CD14-positive monocyte (primary cell): ENCODE measurements around the gene SIX5. TPM values are rescaled to one million over a fixed set of nuclear protein-coding genes. Genes with fewer than 3 reads are reported as not detected.

Source experiments
- DNase-seq, 3 donors: peaks; one replicate each; pipeline ENCODE4 v3.0.0-alpha.2; 2011 to 2022
- H2AFZ ChIP-seq: 2 replicates; pipeline ENCODE4 v1.6.0; 2012; ENCODE audit warnings: mild to moderate bottlenecking, low read depth, low read length, inconsistent platforms; ENCODE audit not compliant: insufficient read depth, poor library complexity, severe bottlenecking
- H3K27ac ChIP-seq, 2 donors: 1 replicate in 1 of 2; 2 replicates in 1 of 2; pipeline ENCODE4 v1.5.1; 2012 to 2013; ENCODE audit warnings: low read length in 2 of 2, control low read depth in 1 of 2, inconsistent platforms in 1 of 2, low read depth in 1 of 2, mild to moderate bottlenecking in 1 of 2
- H3K27me3 ChIP-seq, 2 donors: one replicate each; pipeline versions ENCODE4 v1.6.0 to v1.6.1; 2011 to 2013; ENCODE audit warnings: low read length in 2 of 2; ENCODE audit not compliant: control insufficient read depth in 2 of 2, insufficient read depth in 2 of 2
- H3K36me3 ChIP-seq, 2 donors: replicated peaks in 1 of 2; 1 replicate in 1 of 2; 2 replicates in 1 of 2; pipeline versions ENCODE4 v1.5.1 to v1.6.1; 2012 to 2013; ENCODE audit warnings: low read length in 2 of 2, control low read depth in 1 of 2, inconsistent platforms in 1 of 2, mild to moderate bottlenecking in 1 of 2; ENCODE audit not compliant: insufficient read depth in 2 of 2, control insufficient read depth in 1 of 2
- H3K4me1 ChIP-seq, 2 donors: 1 replicate in 1 of 2; 2 replicates in 1 of 2; pipeline versions ENCODE4 v1.5.1 to v1.6.1; 2012 to 2013; ENCODE audit warnings: low read length in 2 of 2, control low read depth in 1 of 2, inconsistent platforms in 1 of 2, mild to moderate bottlenecking in 1 of 2, moderate library complexity in 1 of 2; ENCODE audit not compliant: insufficient read depth in 2 of 2, control insufficient read depth in 1 of 2
- H3K4me2 ChIP-seq: replicated peaks from 2 replicates; pipeline ENCODE3; 2012; ENCODE audit warnings: low read length, moderate library complexity, mild to moderate bottlenecking; ENCODE audit not compliant: poor library complexity, severe bottlenecking; ENCODE audit errors: extremely low read depth
- H3K4me3 ChIP-seq, 3 experiments: fragments of 200-600 bp in 1 of 3; sonication (generic) in 1 of 3; replicated peaks in 1 of 3; 1 replicate in 2 of 3; 2 replicates in 1 of 3; pipeline ENCODE4 v1.5.1; 2011 to 2013; ENCODE audit warnings: low read length in 3 of 3, mild to moderate bottlenecking in 3 of 3, control low read depth in 2 of 3, low read depth in 2 of 3, inconsistent platforms in 1 of 3, moderate library complexity in 1 of 3
- H3K79me2 ChIP-seq: 2 replicates; pipeline ENCODE4 v1.6.0; 2012; ENCODE audit warnings: mild to moderate bottlenecking, control low read depth, inconsistent platforms, low read length, moderate library complexity; ENCODE audit not compliant: insufficient read depth
- H3K9ac ChIP-seq: 2 replicates; pipeline ENCODE4 v1.6.0; 2017; ENCODE audit warnings: low read length, mild to moderate bottlenecking; ENCODE audit not compliant: insufficient read depth, poor library complexity, severe bottlenecking
- H3K9me3 ChIP-seq, 2 donors: replicated peaks in 1 of 2; 1 replicate in 1 of 2; 2 replicates in 1 of 2; pipeline versions ENCODE4 v1.5.1 to v1.6.1; 2012 to 2013; ENCODE audit warnings: low read length in 2 of 2, control low read depth in 1 of 2; ENCODE audit not compliant: control insufficient read depth in 1 of 2, insufficient read depth in 1 of 2
- H4K20me1 ChIP-seq: 2 replicates; pipeline ENCODE4 v1.6.0; 2012; ENCODE audit warnings: mild to moderate bottlenecking, low read length, control low read depth, moderate library complexity; ENCODE audit not compliant: insufficient read depth
- H3K27ac Mint-ChIP-seq, 7 donors: one replicate each; pipeline ENCODE4 v1.8.0; 2020; ENCODE audit warnings: mild to moderate bottlenecking in 7 of 7, mixed read lengths in 7 of 7, moderate library complexity in 6 of 7, inconsistent platforms in 2 of 7
- H3K27me3 Mint-ChIP-seq, 3 donors: one replicate each; pipeline ENCODE4 v1.8.0; 2021 to 2022; ENCODE audit warnings: low read depth in 3 of 3, mild to moderate bottlenecking in 3 of 3, mixed read lengths in 3 of 3, moderate library complexity in 3 of 3, inconsistent platforms in 1 of 3
- H3K36me3 Mint-ChIP-seq, 2 donors: one replicate each; pipeline ENCODE4 v1.8.0; 2020; ENCODE audit warnings: mixed read lengths in 2 of 2, inconsistent platforms in 1 of 2, mild to moderate bottlenecking in 1 of 2
- H3K4me1 Mint-ChIP-seq: one replicate; pipeline ENCODE4 v1.8.0; 2020; ENCODE audit warnings: mild to moderate bottlenecking, mixed read lengths
- H3K4me3 Mint-ChIP-seq, 2 donors: one replicate each; pipeline ENCODE4 v1.8.0; 2020; ENCODE audit warnings: mild to moderate bottlenecking in 2 of 2, mixed read lengths in 2 of 2, moderate library complexity in 1 of 2
- H3K9me3 Mint-ChIP-seq, 7 donors: one replicate each; pipeline ENCODE4 v1.8.0; 2020 to 2022; ENCODE audit warnings: mixed read lengths in 7 of 7, mild to moderate bottlenecking in 6 of 7, moderate library complexity in 6 of 7, inconsistent platforms in 2 of 7
- CTCF ChIP-seq: fragments of 200-600 bp; IDR thresholded peaks from one replicate; pipeline ENCODE4 v1.8.0; 2022; ENCODE audit warnings: antibody characterized with exemption, mild to moderate bottlenecking
- WGBS: methylation state at CpG from one replicate; pipeline ENCODE4 v1.1.5; 2013; ENCODE audit warnings: missing lambda C conversion rate; ENCODE audit not compliant: insufficient coverage; 5-methylcytosine and 5-hydroxymethylcytosine counted together
- intact Hi-C, 2 donors: fragments of 100-400 bp; cut with micrococcal nuclease; formaldehyde crosslinking; loops; one replicate each; pipeline versions ENCODE4 v1.15.0 to v1.15.1; 2023
- polyA plus RNA-seq, 3 donors: library from polyadenylated mRNA; depleted of rRNA in 1 of 3; unstranded in 2 of 3; stranded (reverse) in 1 of 3; fragments of 300-500 nt in 2 of 3; fragments of >200 nt in 1 of 3; fragmentation: Illumina TruSeq in 2 of 3; gene quantifications; 1 replicate in 2 of 3; 2 replicates in 1 of 3; pipeline ENCODE4 v1.2.3, GENCODE V29; 2012 to 2021

The SIX5 gene
- polyA plus RNA-seq, 3 donors = 0.04 TPM; not detected in 2

DNA sequence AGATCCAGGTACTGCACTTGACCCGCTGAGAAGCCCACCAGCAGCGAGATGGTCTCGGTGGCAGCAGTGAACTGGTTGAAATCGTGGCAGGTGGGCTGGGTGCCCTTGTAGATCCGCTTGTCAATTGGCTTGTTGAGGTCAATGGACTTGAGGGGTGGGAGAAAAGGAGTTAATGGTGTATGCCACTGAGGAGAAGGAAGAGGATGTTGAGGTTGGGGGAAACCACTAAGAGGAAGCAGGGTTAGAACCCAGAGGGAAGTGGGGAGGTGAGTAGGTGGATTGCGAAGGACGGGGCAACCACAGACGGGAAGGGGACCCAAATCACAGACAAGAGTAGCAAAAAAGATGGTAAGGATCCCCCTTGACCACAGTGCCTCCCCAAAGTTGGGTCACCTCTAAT lies 21.9 kb upstream of the SIX5 start:
- peaks cover 67 to 80% of the 10 kb centered on the region in 2 donors for H3K27me3 ChIP-seq
- peaks cover 33% of the 10 kb centered on the region for H3K4me1 Mint-ChIP-seq
- peak; percentile 78 to 96 (median 88) for DNase-seq

GRCh38 chr19:45789035-45789786 lies 20.2 kb upstream of the SIX5 start:
- Mint-ChIP-seq H3K27me3 (peaks cover 84 to 93% (median 90%) of the 10 kb centered on the region in 3 donors), H3K4me1 (peaks cover 33% of the 10 kb centered on the region), H3K4me3 (peak overlapping the region in 1 of 2 donors; percentile 86), H3K36me3 (peaks cover 30 to 33% of the 10 kb centered on the region in 2 donors), H3K27ac (no peak overlapping the region), H3K9me3 (peaks cover 7 to 51% (median 29%) of the 10 kb centered on the region in 7 donors)
- Histone ChIP-seq H3K4me1 (peaks cover 35 to 41% of the 10 kb centered on the region in 2 donors), H3K36me3 (no peaks in the 10 kb centered on the region), H3K9me3 (peaks cover 9 to 25% of the 10 kb centered on the region in 2 donors), H3K9ac (no peak overlapping the region), H4K20me1 (peaks cover 89% of the 10 kb centered on the region), H3K79me2 (no peaks in the 10 kb centered on the region), H3K4me3 (no peak overlapping the region), H3K4me2 (no peak overlapping the region), H2AFZ (no peak overlapping the region), H3K27me3 (peaks cover 60 to 80% of the 10 kb centered on the region in 2 donors), H3K27ac (no peak overlapping the region)
- intact Hi-C loops = no loop called here
- TF ChIP-seq CTCF = no peak
- no peak for DNase-seq
- 97% methylated on average over 12 of the region's 15 CpGs for WGBS

More for the DNA sequence above, 21.9 kb upstream of the SIX5 start:
- Mint-ChIP-seq H3K9me3 (peaks cover 9 to 66% (median 37%) of the 10 kb centered on the region in 7 donors), H3K4me3 (peak overlapping the region; percentile 76 to 82), H3K27me3 (peaks cover 84 to 93% (median 91%) of the 10 kb centered on the region in 3 donors), H3K36me3 (peaks cover 32 to 37% of the 10 kb centered on the region in 2 donors), H3K27ac (peak overlapping the region in 4 of 7 donors; percentile 67 to 86 (median 84))
- peaks cover 83% of the 10 kb centered on the region for H4K20me1 ChIP-seq
- H3K79me2 ChIP-seq = no peaks in the 10 kb centered on the region
- 2% methylated on average over 5 of the region's 8 CpGs for WGBS
- peaks cover 6 to 35% of the 10 kb centered on the region in 2 donors for H3K9me3 ChIP-seq
- no peak overlapping the region for H2AFZ ChIP-seq
- H3K4me2 ChIP-seq = peak overlapping the region; percentile 70
- intact Hi-C loops = no loop called here
- H3K27ac ChIP-seq = no peak overlapping the region
- H3K9ac ChIP-seq = no peak overlapping the region
- TF ChIP-seq CTCF = no peak
- peak overlapping the region in 1 of 3 experiments; percentile 59 for H3K4me3 ChIP-seq
- peaks cover 35 to 41% of the 10 kb centered on the region in 2 donors for H3K4me1 ChIP-seq
- H3K36me3 ChIP-seq = no peaks in the 10 kb centered on the region
